Stimulated activated CD4-positive, alpha-beta T cell treated with anti-CD3 and anti-CD28 coated beads, Interleukin-4, amount 100 ng/mL, for 1 hour (primary cell): ENCODE results near the gene LRRC1.

ENCODE experiments used
- DNase-seq: peaks from one replicate; pipeline ENCODE4 v3.0.0-alpha.2; 2020

LRRC1 gene

DNA sequence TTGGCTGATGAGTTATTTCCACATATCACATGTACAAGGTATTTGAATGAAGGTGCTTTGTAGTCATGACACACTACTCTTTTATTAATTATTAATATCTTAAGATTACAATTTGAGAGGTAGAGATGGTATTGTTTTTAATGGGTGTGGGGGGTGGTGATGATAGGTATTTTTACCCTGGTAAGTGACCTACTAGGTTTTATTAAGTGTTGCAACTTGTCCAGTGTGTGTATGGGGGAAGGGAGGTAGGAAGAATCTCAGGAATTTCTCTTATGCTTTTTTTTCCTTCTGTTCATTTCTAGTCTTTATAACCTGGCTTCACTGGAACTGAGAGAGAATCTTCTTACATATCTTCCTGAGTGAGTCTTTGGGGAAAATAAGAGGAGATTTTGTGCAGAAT, 101.4 kb downstream of the LRRC1 start:
- no peak for DNase-seq

DNA sequence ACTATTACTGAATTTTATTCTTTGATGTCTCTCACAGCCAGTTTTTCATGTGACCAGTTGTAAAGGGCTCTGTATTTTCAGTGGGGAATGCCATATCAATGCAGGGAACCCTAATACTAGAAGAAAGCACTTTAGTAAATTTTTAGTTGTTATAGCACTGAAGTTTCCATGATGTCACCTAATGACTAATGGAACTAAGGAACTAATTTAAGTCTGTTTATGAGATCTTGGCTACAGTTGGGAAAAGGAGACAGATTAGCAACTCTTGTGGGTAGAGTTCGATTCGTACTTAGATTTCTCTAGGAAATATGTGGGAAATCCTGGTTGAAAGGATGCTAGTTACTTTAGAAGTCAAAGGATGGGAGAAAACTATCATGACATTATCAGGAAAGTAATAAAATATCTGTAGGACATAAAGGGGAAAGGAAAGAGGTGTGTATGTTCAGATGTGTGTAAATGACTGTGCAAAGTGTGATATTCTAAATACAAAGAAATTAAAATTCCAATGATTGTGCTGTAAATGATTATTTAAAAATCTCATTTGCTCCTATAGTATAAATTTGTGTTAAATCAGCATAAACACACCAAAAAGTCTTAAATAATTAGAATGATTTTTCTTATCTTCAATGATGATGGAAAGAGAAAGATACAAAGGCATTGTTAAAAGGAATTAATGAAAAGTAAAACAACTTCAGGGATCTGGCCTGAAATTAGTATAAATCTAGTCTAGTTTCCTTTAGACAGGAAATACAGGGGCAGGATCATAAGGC, 103.4 kb downstream of the LRRC1 start:
- DNase-seq = no peak

DNA sequence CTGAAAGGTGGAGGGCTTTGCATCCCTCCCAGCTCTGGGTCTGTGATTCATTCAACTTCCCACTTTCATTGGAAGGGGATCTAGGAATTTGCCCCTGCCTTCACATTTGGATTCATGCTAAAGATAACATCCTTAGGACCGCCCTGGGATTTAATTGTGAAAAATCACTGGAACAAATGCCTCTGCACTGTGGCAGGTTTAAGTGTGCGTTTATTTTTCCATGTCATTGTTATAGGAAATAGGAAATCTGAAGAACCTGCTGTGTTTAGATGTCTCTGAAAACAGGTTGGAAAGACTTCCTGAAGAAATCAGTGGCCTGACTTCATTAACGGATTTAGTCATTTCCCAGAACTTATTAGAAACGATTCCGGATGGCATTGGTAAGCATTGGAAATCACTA, 104.7 kb downstream of the LRRC1 start:
- DNase-seq = no peak

DNA sequence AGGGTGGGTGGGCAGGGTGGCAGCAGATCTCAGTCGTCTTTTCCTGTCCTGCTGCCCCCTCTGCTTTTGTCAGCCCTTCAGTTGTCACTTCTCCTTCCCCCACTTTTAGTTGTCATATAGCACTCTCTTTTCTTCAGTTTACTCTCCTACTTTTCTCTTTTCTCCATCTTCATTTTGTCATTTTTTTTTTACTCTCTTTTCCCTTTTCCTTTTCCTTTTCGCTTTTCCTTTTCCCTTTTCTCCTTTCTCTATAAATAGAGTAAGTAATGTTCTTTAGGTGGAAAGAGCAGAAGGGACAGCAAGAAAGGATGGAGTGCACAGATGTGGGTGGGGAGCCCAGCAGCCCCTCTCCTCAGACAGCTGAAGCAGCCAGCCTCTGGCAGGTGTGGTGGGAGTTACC, 108.6 kb downstream of the LRRC1 start:
- no peak for DNase-seq

DNA sequence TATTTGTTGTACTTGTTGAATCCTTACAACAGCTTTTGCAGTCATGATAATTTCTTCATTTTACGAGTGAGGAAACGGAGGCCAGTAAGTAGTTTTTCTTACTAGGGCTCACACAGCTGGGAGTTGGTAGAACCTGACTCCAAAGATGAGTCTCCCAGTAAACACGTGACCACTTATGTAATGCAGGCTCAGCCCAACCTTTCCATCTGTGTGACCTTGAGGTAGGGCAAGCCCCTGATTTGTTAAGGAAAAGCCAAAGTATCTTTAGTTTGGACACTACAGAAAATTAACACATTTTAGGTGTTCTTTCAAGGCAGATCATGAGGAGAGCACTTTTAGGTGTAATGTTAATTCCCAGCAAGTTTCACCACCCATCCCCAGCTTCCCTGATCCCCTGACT, 111.3 kb downstream of the LRRC1 start:
- no peak for DNase-seq

DNA sequence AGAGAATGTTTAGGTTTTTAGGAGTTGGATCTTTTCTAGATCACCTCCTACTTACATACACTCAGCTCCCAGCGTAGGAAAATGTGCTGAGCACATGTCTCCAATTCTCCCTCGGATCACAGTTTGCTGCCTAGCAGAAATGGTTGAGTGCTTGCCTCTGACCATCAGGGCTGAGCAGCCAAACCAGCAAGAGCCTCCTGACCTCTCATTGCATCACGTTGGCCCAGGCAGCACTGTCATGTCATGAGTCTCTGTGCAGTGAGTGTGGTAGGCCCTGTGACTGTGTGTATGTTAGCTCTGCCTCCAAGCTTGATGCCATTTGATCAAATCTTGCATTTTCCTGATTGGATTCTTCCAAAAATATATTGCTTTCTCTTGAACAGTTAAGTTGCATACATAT, 112.0 kb downstream of the LRRC1 start:
- DNase-seq = no peak

DNA sequence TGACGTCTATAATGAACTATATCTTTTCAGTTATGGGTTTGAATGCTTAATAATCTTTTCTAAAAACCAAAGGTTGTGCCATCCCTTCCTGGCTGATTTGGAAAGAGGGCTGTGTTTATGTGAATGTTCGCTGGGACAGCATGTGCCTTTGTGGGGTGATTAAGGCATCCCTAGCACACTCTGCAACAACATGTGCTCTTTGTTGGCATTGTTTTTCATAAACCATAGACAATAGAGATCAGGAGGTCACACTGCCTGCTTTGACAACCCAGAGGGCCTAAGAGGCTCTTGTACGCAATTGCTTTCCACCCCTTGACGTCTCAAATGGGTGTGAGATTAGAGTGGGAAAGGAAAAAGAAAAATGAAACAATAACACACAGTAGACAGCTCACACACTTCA, 116.0 kb downstream of the LRRC1 start:
- DNase-seq = no peak

DNA sequence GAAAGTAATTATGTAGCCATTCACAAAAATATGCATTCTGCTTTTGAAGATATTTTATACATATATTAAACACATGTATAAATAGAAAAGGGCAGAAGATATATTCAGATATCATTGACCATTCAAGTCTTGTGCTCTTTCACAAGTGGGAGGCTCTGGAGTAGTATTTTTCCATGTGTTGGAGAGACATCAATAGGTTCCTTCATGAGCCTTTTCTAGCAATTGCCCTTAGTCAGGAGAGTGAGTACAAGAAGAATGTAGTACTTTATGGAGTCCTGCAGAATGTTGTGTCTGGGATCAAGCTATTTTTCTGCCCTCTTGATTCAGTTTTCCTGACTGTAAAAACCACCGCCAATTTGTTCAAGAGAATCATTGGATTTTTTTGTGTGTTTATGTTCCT, 117.9 kb downstream of the LRRC1 start:
- DNase-seq = no peak

DNA sequence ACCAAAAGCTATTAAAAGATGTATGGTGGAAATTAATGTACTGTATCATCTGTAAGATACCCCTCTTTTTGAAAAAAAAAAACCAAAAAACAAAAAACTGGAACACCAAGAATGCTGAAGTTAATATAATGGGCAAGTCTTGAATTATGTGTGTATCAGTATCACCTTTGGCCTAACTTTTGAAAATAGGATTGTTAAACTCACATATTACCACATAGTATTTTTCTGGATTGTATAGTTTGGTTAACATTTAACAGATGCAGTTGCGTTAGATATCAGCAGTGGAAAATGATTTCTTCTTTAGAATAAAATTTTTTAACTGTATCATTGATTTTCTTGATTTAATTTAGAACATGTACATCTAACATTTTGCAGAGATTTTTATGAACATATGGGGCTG, 118.5 kb downstream of the LRRC1 start:
- no peak for DNase-seq

DNA sequence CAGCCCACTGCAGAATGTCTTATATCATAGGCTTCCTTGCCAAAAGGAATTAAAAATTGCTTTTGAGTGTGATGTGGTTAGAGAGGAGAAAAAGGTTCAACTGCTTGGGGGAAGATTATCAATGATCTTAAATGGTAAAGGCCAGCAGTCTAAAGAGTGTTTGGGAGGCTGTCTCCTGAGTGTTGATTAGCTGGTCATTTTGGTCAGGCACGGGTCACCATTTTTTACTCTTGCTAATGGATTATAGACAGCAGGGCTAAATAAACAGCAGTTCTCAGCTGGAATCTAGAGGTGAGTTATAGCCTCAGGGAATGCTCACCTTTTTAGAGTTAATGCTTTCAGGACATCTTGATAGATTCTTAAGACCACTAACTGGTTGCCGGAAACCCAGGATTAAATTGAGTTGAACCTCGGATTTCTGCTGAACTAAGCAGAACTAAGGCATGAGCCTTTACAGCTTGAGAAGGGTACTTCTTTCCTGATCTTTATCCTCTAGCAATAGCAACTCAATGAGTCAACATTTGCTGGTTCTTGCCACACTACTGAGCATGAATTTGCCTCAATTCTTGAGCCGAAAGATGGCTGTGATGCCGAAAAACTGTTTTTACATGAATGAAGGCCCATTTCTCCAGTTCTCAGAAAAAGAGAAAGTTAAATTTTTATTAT, 120.4 kb downstream of the LRRC1 start:
- DNase-seq = no peak

DNA sequence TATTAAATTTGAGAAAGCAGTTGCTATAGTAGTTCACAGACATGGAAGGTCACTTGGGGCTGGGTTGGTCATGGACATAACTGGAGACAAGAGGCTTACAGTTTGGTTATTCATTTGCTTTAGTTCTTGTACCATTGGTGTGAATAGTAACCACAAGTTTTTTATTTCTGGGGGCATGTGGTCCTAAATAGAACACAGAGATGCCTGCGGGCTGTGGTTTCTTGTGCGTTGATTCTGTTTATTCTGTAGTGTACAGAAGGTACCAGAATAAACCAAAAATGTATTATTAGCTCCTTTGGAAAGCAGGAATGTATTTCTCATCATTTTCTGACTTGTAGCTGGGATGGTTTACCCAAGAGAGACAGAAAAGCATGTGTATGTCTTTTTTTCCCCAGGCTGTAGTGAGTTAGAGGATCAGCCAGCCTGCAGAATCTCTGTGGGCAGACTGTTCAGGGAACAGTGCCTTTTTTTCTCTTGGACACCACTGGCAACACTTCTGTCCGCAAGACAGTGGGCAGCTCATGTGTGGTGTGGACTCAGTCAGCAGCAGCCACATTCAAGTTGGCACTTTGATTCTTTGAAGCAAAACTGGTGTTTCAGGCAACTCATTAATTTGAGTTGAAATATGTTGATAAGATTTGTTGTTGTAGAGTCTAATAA, 122.1 kb downstream of the LRRC1 start:
- DNase-seq = no peak

DNA sequence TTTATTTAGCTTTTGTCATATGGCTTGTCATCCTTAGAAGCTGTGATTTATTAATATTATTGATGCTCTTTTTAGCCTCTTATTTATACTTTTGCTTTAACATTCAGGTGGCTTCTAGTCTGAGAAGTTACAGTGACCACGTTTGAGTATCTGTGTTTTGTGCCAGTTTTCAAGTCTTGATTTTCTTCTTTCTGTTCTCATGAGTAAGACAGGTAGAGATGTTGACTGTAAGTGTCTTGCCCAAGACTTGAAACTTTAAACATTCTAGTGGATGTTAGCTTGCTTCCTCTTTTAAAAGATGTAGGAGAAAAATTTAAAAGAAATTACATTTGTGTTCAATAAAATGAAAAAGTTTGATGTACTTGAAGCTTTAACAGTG, 122.6 kb downstream of the LRRC1 start:
- no peak for DNase-seq

DNA sequence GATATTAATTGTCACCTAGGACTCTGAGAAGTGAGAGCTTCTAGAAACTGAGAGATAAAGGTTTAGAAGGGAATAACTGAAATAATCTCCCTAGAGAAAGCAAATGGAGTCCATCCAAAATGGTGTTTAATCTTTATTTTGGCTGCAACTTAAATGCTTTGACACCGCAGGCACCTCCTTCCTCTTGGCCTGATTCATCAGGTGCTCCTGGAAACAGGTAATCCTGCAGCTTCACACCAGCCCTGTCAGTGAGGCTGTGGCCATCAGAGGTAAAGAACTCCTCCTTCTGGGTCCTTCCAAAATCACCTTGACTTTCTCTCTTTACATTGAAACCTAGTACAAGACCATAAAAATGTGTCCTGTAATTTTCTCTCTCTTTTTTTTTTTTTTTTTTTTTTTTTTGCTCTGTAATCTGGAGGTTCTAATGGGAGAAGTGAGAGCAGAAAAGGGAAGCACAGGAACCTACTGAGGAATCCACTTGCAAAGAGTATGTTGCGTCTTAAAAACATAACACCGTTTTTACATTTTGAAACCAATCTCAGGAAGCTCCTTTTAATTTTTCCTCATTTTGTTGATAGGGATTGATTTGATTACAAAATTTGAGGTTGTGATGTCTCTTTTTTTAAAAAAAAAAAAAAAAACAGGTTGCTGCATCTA, 124.2 kb downstream of the LRRC1 start:
- DNase-seq = no peak

DNA sequence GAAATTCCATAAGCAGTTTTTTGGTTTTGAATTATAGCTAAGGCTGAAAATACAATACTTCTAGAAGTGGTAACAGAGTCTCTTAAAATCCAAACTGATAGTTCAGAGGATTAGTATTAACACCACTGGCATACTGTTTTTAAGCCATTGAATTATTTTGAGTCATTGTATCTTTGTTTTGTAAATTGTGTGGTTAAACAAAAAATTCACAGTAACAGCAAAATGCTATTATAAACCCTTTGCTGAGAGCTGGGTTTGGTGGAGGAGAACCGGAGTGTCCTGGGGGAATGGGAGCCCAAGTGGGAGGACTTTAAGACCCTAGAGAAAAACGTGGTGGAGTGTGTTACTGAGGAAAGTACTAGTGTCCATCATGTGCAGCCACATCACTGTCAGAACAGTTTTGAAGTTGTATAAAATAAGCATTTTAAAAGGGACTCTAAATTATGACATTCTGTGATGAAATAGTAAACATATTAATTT, 125.1 kb downstream of the LRRC1 start:
- no peak for DNase-seq

DNA sequence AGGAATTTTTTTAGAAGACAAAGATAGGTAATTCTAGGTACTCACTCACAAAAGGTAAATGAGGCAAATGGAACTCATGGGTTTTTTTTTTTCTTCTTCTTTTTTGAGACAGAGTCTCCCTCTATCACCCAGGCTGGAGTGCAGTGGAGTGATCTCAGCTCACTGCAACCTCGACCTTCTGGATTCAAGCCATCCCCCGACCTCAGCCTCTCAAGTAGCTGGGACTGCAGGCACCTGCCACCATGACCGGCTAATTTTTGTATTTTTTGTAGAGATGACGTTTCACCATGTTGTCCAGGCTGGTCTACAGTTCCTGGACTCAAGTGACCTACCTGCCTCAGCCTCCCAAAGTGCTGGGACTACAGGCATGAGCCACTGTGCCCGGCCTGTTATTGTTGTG, 126.1 kb downstream of the LRRC1 start:
- no peak for DNase-seq

DNA sequence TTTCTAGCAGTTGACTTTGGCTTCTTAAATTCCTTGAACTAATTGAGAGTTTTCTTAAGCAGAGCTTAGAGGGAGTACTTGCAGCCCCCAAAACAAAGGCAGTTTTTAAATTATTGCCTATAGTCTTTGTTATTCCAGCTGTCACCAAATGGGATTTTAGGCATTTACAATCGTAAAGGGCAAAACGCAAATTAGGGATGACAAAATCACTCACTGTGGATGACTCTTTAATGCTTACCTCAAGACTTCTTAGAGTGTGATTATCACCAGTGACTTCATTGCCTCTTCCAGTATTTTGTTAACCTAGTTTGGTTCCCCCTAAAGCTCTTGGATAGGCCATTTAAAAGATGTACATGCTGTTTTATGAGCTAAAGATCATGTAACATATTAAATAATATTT, 126.8 kb downstream of the LRRC1 start:
- DNase-seq = no peak

DNA sequence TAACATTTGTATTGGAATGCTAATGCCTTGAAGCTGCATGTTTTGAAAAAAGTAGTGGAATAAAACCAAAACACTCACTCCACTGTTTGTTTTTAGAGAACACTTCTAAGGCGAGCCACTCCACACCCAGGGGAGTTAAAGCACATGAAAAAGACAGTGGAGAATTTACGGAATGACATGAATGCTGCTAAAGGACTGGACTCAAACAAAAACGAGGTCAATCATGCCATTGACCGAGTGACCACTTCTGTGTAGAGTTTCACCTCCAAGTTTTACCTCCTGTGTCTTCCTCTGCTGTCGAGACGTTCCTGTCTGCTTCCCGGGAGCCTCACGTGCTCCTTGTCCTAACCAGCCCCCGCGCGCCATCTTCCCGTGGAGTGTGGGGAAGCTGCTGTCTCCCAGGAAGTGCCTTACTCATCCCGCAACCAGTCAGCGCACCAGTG, 127.8 kb downstream of the LRRC1 start:
- no peak for DNase-seq

DNA sequence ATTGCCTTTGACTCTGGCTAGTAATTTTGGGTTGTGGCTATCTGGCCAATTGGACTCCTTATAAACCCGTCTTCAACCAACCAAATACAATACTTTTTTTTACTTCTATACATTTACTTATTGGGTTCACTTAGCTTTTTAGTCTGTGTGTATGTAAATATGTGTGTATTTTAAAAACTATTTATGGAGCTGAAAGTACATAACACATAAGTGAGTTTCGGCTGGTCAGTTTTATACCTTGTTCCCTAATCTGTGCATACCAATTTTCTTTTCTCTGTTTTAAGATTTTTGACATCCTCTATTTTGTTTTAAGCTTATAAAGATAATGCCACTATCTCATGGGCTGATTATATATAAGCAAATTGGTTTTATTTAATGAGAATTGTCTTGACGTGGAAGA, 129.5 kb downstream of the LRRC1 start:
- no peak for DNase-seq

DNA sequence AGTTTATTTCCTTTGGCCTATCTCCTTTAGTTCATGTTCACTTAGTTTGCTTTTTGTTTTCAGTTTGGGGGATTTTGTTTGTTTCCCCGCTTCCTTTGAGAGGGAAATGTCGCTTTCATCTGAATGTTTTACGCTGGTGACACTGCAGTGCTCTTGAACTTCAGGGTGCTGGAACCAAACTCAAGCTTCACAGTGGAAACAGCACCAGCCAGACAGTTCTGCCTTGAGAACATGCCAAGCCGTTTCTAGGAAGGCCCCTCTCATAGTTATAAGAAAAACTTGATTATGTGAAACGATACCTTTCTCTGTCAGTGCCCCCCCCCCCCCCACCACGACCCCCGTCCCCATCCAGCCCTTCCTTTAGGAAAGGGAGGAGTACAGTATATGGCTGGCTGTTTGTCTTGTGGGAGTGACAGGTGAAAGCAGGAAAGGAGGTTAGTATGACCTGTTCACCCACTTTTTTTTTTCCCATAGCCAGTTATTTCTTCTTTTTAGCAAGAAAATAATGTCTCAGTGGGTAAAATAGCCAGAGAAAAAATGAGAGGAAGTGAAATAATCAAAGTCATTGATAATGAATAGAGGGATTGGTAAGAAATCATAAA, 130.1 kb downstream of the LRRC1 start:
- DNase-seq = no peak

DNA sequence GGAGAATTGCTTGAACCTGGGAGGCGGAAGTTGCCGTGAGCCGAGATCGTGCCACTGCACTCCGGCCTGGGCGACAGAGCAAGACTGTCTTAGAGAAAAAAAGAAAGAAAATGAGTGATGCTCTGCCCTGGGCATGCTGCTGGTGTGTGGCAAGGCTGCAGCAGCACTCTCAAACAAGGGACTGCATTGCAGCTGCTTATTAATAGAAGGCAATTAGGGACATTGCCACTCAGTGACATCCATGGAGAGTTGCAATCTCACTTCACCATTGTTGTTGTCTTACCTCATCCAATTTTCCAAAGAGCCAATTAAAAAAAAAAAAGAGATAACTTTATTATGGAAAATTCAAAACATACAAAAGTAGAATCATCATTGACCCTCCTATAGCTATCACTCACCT, 131.1 kb downstream of the LRRC1 start:
- DNase-seq = no peak

DNA sequence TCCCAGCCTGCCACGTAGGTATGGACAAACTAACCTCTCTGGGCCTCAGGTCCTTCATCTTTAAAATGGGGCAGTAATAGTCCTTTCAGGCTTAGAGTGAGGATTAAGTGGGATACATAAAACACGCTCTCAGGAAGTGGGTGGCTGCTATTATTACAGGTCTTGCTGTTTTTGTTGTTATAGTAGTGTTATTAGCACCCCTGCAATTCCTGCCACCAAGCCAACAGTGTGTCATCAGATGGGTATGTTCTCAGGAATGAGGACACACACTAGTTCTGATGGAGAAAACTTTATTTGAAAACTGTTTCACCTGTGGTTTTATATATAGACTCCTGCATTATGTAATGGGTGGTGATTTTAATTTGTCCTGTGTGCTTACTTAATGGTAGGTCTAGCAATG, 131.7 kb downstream of the LRRC1 start:
- DNase-seq = no peak

DNA sequence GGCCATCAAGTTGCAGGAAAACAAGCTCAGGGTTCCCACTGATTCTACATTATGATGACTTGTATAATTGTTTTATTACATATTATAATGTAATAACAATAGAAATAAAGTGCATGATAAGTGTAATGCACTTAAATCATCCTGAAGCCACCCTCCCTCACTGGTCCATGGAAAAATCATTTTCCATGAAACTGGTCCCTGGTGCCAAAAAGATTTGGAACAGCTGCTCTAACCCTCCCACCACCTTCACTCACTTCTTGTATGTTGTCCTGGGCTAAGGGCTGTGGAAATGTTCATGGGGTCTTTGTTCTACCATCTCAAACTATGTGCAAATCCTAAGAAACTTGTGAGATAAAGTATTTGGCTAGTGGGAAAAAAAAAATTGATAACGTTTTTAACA, 133.8 kb downstream of the LRRC1 start:
- DNase-seq = no peak
